ENCODE measurements around the gene MACROD2. TPM values are rescaled to one million over a fixed set of nuclear protein-coding genes. Genes with fewer than 3 reads are reported as not detected.

The MACROD2 gene
- total RNA-seq, 1 experiment from 2014 or later = 1.6 TPM

DNA sequence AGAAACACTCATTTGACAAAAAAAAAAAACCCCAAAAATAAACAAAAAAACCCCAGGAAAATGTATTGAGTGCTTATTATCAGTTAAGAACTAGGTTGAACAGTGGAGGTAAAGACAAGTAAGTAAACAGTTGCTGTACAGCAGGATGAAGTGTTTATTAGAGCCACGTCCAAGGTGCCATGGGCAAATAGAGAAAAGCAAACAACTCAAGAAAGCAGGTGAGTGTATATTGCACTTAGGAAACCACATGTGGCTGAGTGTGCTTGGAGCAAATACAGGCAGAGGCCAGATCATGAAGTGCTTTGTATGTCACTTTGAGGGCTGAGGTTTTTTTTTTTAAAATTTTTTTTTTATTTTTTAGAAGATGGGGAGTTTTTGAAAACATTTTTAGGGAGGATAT, 98.3 kb downstream of the MACROD2 start:
- no peak overlapping the region for H2BK120ac ChIP-seq (ENCODE audit: low read depth, low read length, poor library complexity, severe bottlenecking)
- no peak overlapping the region for H2AFZ ChIP-seq (ENCODE audit: low read length)
- no CpG with 5 or more reads among the region's 1 CpG for WGBS (ENCODE audit: extremely low coverage, insufficient read length, low lambda C conversion rate)
- Mint-ChIP-seq H3K4me1 (peaks cover 4 to 7% of the 10 kb centered on the region in 2 experiments; a peak in 2 of 4 replicates), H3K4me3 (no peak overlapping the region), H3K27me3 (ENCODE audit: low read depth) (no peaks in the 10 kb centered on the region; the same call in 1 of the 2 replicates), H3K27ac (no peak overlapping the region; a peak in 1 of 7 replicates), H3K36me3 (ENCODE audit: insufficient read depth in 1 of 3, low read depth in 3 of 3) (no peaks in the 10 kb centered on the region), H3K9me3 (no peaks in the 10 kb centered on the region)
- no peak overlapping the region for H2AK5ac ChIP-seq (ENCODE audit: insufficient read length, low read length)
- H3T11ph ChIP-seq (ENCODE audit: low read length) = no peak overlapping the region
- H2BK12ac ChIP-seq (ENCODE audit: insufficient read length, low read depth, low read length) = no peak overlapping the region
- no peaks in the 10 kb centered on the region for H3K79me1 ChIP-seq (ENCODE audit: insufficient read depth, low read depth, low read length, poor library complexity, severe bottlenecking)
- H3K79me2 ChIP-seq (ENCODE audit: insufficient read depth, low read length) = no peaks in the 10 kb centered on the region
- H2BK20ac ChIP-seq (ENCODE audit: low read depth, low read length, poor library complexity, severe bottlenecking) = no peak overlapping the region
- no peak overlapping the region for H3K18ac ChIP-seq (ENCODE audit: insufficient read length, low read depth, low read length)
- H3K4me1 ChIP-seq (ENCODE audit: insufficient read depth, low read length) = no peaks in the 10 kb centered on the region
- H2BK5ac ChIP-seq (ENCODE audit: insufficient read length, low read length) = no peak overlapping the region
- H3K23me2 ChIP-seq (ENCODE audit: insufficient read length, low read depth, low read length, poor library complexity, severe bottlenecking) = no peaks in the 10 kb centered on the region
- H4K20me1 ChIP-seq (ENCODE audit: control insufficient read depth, insufficient read depth, insufficient read length) = no peaks in the 10 kb centered on the region
- no peaks in the 10 kb centered on the region for H3K9me3 ChIP-seq (ENCODE audit: control insufficient read depth, low read depth, low read length)
- no peak overlapping the region for H3K4ac ChIP-seq (ENCODE audit: low read depth, low read length)
- H3K27ac ChIP-seq (ENCODE audit: insufficient read length, low read depth, low read length) = no peak overlapping the region
- H3K14ac ChIP-seq (ENCODE audit: insufficient read depth, low read length) = no peak overlapping the region
- H4K5ac ChIP-seq (ENCODE audit: insufficient read length, low read depth, low read length) = no peak overlapping the region
- no peak overlapping the region for H4K91ac ChIP-seq (ENCODE audit: insufficient read length, low read depth, low read length)
- no peak overlapping the region for H3K9ac ChIP-seq (ENCODE audit: extremely low read depth, insufficient read length, low read length)
- H3K23ac ChIP-seq (ENCODE audit: insufficient read length, low read depth, low read length) = no peak overlapping the region
- no peak overlapping the region for H2BK15ac ChIP-seq (ENCODE audit: low read depth, low read length)
- H3K4me2 ChIP-seq (ENCODE audit: insufficient read depth, insufficient read length, low read length) = no peak overlapping the region
- H4K8ac ChIP-seq (replicated peaks; ENCODE audit: insufficient read length, low read depth, low read length) = no peak overlapping the region
- H3K56ac ChIP-seq (ENCODE audit: insufficient read length, low read depth, low read length) = no peak overlapping the region
- no peaks in the 10 kb centered on the region for H3K27me3 ChIP-seq (ENCODE audit: insufficient read depth, low read length)
- no peak for TF ChIP-seq CTCF (conservative IDR thresholded peaks at IDR 0.05)
- DNase-seq = no peak

Measured in H9 (cell line).